GM10266 (cell line): ENCODE data around the gene KLHL29.

ENCODE experiments used
- DNase-seq: peaks from one replicate; pipeline ENCODE4 v3.0.0; 2012; ENCODE audit errors: extremely low spot score
- CTCF ChIP-seq: IDR thresholded peaks from 2 replicates; pipeline ENCODE4 v1.5.1; 2012; ENCODE audit warnings: mild to moderate bottlenecking, low read depth; ENCODE audit not compliant: control insufficient read depth, insufficient read depth; ENCODE audit errors: missing control alignments

The KLHL29 gene

DNA sequence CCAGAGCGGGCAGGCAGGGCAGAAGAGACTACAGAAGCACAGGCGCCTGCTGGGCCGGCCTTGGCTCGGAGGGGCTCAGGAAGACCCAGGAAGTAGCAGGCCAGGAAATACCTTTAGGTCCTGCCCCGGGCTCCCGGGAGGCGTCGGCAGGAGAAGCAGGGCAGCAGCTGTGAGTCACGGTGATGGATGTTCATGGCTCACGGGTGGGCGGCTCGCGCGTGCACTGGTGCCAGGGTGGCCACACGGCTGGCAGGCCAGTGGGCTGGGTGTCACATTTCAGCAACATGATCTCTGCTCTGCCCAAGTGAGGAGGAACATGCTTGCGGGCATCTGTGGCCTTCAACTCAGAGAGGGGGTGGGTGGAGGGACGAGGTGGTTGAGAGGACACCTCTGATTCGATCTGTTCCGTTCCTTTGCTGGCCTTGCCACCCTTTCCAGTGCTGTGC is 139.3 kb downstream of the KLHL29 start:
- TF ChIP-seq CTCF: no peak
- no peak for DNase-seq

DNA sequence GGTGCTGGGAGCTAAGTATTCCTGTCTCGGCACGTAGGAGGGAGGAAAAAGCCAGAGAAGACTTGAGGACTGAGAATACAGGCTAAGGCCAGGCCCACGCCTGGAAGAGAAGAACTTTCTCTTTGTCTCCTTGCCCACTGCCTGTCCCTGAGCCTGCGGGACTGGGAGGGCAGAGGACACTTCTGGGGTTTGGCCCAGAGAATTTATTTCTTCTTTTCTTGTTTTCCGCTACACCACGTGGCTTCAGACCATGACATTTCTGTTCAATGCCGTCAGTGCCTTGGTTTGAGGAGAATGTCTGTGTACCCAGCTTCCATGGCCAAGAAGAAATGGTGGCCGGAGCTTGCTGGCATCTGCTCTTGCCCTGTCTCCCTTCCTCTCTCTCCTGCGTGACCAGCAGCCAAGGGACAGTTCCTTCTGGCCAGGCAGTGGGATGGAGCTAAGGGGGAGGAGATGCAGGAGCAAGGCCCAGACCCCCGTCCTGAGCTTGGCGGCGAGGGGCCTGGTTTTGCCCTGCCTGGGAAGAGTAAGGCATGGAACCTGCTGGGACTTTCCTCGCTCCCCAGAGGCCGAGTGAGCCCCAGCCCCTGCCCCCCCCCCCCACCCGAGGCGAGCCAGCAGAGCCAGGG is 140.3 kb downstream of the KLHL29 start:
- TF ChIP-seq CTCF: no peak
- DNase-seq: no peak

GRCh38 chr2:23526114-23526513 is 141.1 kb downstream of the KLHL29 start:
- DNase-seq: no peak
- no peak for TF ChIP-seq CTCF

GRCh38 chr2:23526835-23527790 is 142.1 kb downstream of the KLHL29 start:
- no peak for DNase-seq
- no peak for TF ChIP-seq CTCF

DNA sequence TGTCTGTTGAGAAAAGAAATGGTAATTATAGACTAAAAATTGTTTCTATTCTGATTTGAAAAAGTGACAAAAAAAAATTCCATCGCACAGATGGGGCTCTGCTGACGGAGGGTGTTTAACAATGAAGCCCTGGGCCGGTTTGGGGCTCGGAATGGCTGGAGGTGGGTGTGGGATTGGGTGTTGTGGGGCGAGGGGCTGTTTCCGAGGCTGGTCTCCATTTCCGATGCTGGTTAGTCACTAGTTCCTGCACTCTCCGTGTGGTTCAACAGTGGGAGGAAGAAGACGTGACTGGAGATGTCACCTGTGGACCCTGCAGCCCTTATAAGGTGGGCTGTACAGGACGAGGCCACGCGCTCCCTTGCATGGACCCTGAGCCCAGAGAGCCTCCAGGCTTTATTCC is 143.2 kb downstream of the KLHL29 start:
- no peak for TF ChIP-seq CTCF
- no peak for DNase-seq

GRCh38 chr2:23528690-23529089 is 143.7 kb downstream of the KLHL29 start:
- DNase-seq: no peak
- TF ChIP-seq CTCF: no peak

GRCh38 chr2:23529659-23530058 is 144.7 kb downstream of the KLHL29 start:
- DNase-seq: no peak
- TF ChIP-seq CTCF: no peak
